Right atrium auricular region (tissue), 2 donors: Measurements from ENCODE around the gene KCTD5. TPM values are rescaled to one million over a fixed set of nuclear protein-coding genes. Genes with fewer than 3 reads are reported as not detected.
"Not testable (repeated sequence)": the region's sequence is repeated elsewhere in the genome, so short reads cannot be mapped to it uniquely, and the experiment has no call there.

ENCODE experiments used
- DNase-seq: peaks from one replicate; pipeline ENCODE4 v3.0.0-alpha.2; 2019; ENCODE audit warnings: low spot score
- H3K27ac ChIP-seq, 2 donors: fragments of 200-600 bp; sonication (generic); 1 replicate in 1 of 2; 2 replicates in 1 of 2; pipeline ENCODE4 v1.5.1; 2016 to 2019
- H3K27me3 ChIP-seq, 2 donors: fragments of 200-600 bp; sonication (generic); one replicate each; pipeline versions ENCODE4 v1.5.1 to v1.6.0; 2017 to 2019
- H3K36me3 ChIP-seq: fragments of 200-600 bp; sonication (generic); one replicate; pipeline ENCODE4 v1.5.1; 2016
- H3K4me1 ChIP-seq, 2 donors: fragments of 200-600 bp; sonication (generic); one replicate each; pipeline versions ENCODE4 v1.5.1 to v1.6.0; 2017 to 2019
- H3K4me3 ChIP-seq, 2 donors: fragments of 200-600 bp; sonication (generic); 1 replicate in 1 of 2; 2 replicates in 1 of 2; pipeline ENCODE4 v1.5.1; 2017 to 2019; ENCODE audit warnings: mild to moderate bottlenecking in 1 of 2, moderate library complexity in 1 of 2
- H3K9me3 ChIP-seq, 2 donors: fragments of 200-600 bp; sonication (generic); one replicate each; pipeline ENCODE4 v1.5.1; 2019
- CTCF ChIP-seq, 2 donors: fragments of 200-600 bp; sonication (generic); IDR thresholded peaks; one replicate each; pipeline ENCODE4 v1.5.1; 2019; ENCODE audit warnings: antibody characterized with exemption in 2 of 2
- total RNA-seq, 2 donors: library from RNA; depleted of rRNA; stranded (reverse); fragments of >200 nt; gene quantifications; one replicate each; pipeline ENCODE4 v1.1.0, GENCODE V29; 2016

Gene KCTD5
- total RNA-seq, 2 donors from 2014 or later, result 12.5 to 15.6 TPM

- H3K9me3 ChIP-seq, H3K36me3 ChIP-seq, H3K27me3 ChIP-seq, H3K4me1 ChIP-seq, H3K4me3 ChIP-seq, H3K27ac ChIP-seq: not testable (repeated sequence)
- DNase-seq, result peak; percentile 53
- TF ChIP-seq CTCF (IDR thresholded peaks at IDR 0.05), result peak; percentile 43 to 64
Observed at GRCh38 chr16:2660755-2661373, 21.5 kb upstream of the KCTD5 start.

- Histone ChIP-seq H3K4me3 (no peak overlapping the region), H3K27ac (peak overlapping the region in 1 of 2 donors; percentile 40), H3K36me3 (peaks cover 15% of the 10 kb centered on the region)
Observed at GRCh38 chr16:2663553-2664546, 18.5 kb upstream of the KCTD5 start.

GRCh38 chr16:2664574-2664982 is 17.7 kb upstream of the KCTD5 start:
- DNase-seq, result no peak
- TF ChIP-seq CTCF (IDR thresholded peaks at IDR 0.05), result no peak
- H3K4me3 ChIP-seq, result no peak overlapping the region
- peaks cover 17% of the 10 kb centered on the region for H3K36me3 ChIP-seq
- H3K4me1 ChIP-seq, result peaks cover 0 to 3% of the 10 kb centered on the region in 2 donors
- no peaks in the 10 kb centered on the region for H3K9me3 ChIP-seq
- no peak overlapping the region for H3K27ac ChIP-seq
- H3K27me3 ChIP-seq, result no peaks in the 10 kb centered on the region

More at GRCh38 chr16:2663553-2664546, 18.5 kb upstream of the KCTD5 start:
- peak; percentile 60 for DNase-seq
- no peaks in the 10 kb centered on the region for H3K27me3 ChIP-seq
- TF ChIP-seq CTCF (IDR thresholded peaks at IDR 0.05), result no peak
- H3K9me3 ChIP-seq, result no peaks in the 10 kb centered on the region
- H3K4me1 ChIP-seq, result no peaks in the 10 kb centered on the region

- not testable (repeated sequence) for H3K9me3 ChIP-seq, H3K27ac ChIP-seq, H3K4me3 ChIP-seq, DNase-seq, H3K27me3 ChIP-seq
- Histone ChIP-seq H3K36me3 (peaks cover 17% of the 10 kb centered on the region), H3K4me1 (peaks cover 0 to 16% of the 10 kb centered on the region in 2 donors)
Observed at GRCh38 chr16:2666671-2667070, 15.7 kb upstream of the KCTD5 start.

GRCh38 chr16:2669587-2669986 is 12.7 kb upstream of the KCTD5 start:
- Histone ChIP-seq H3K36me3 (peaks cover 13% of the 10 kb centered on the region), H3K4me1 (peaks cover 0 to 26% of the 10 kb centered on the region in 2 donors)
- DNase-seq, H3K27ac ChIP-seq, H3K4me3 ChIP-seq, H3K9me3 ChIP-seq, H3K27me3 ChIP-seq: not testable (repeated sequence)

- H3K36me3 ChIP-seq, result peaks cover 13% of the 10 kb centered on the region
- TF ChIP-seq CTCF (IDR thresholded peaks at IDR 0.05), result peak; percentile 60 to 73
- H3K4me1 ChIP-seq, result peaks cover 0 to 26% of the 10 kb centered on the region in 2 donors
- DNase-seq, result peak; percentile 82
- H3K4me3 ChIP-seq, H3K9me3 ChIP-seq, H3K27me3 ChIP-seq, H3K27ac ChIP-seq: not testable (repeated sequence)
Observed at GRCh38 chr16:2670017-2670416, 12.3 kb upstream of the KCTD5 start.
